EH (cell line): ENCODE data around the gene RPL36.
"Not testable (repeated sequence)": the region's sequence is repeated elsewhere in the genome, so short reads cannot be mapped to it uniquely, and the experiment has no call there.

Source experiments
- DNase-seq: peaks from one replicate; pipeline ENCODE4 v3.0.0-alpha.2; 2015; ENCODE audit warnings: low read depth

Gene RPL36

GRCh38 chr19:5690955-5691821 is 1.1 kb downstream of the RPL36 start:
- DNase-seq = peak; percentile 62

DNA sequence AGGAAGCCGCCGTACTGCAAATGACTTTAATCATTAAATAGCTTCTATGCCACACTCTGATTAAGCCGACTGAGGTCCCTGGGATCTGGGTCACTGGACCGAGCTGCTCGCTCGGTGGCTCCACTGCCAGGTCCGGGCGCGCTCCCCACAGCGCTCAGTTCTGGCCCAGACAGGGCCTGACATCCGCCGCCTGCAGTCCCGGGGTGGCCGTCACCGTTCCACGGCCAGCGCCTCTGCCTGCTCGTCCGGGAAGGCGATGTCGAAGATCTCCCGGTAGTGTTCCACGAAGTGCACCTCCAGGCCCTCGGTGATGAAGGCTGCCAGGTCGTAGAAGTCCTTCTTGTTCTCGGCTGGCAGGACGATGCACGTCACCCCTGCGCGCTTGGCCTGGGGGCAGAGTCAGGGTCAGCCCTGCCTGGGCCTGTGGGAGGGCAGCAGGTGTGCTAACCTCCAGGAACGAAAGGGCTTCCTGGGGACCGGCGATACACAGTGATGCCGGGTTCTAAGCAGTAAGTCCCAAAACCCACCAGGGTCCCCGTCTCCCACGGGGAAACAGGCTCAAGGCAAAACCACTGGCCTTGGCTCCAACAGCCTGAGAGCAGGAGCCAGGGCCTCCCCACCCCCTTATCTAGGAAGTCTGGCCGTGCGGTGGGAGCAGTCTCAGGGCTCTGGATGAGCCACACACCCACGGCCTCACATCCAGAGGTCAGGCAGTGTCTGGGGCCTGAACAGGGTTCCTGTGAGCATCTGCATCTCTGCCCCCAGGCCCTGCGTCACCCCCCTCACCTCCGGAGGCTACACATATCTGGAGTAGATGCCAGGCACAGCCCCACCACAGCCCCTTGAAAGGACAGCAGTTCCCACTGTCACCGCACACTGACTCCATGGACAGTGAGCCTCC is 2.0 kb downstream of the RPL36 start:
- DNase-seq = peak; percentile 27

DNA sequence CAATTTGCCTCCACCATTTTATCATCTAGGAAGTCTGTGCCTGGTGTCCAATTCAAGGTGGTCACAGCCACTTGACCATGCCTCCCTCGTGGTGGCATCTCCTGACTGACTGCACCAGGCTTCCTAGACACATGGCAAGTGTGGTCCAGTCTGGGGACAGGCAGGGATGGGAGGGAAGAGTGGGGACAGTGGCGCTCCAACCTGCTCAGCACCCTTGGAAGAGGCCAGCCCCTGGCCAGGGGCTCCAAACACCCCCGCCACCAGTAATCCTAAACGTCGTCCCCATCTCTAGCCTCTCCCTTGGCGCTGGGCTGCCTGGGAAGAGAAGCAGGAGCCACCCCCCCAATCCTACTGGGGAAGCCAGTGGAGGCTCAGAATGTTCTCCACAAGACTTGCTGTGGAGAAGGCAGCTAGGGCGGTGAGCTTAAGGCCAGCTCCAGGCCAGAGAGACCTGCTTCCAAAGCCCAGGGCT is 2.7 kb downstream of the RPL36 start:
- no peak for DNase-seq

- no peak for DNase-seq
Observed at GRCh38 chr19:5693195-5694166, 3.4 kb downstream of the RPL36 start.

GRCh38 chr19:5694167-5694955 is 4.3 kb downstream of the RPL36 start:
- no peak for DNase-seq

DNA sequence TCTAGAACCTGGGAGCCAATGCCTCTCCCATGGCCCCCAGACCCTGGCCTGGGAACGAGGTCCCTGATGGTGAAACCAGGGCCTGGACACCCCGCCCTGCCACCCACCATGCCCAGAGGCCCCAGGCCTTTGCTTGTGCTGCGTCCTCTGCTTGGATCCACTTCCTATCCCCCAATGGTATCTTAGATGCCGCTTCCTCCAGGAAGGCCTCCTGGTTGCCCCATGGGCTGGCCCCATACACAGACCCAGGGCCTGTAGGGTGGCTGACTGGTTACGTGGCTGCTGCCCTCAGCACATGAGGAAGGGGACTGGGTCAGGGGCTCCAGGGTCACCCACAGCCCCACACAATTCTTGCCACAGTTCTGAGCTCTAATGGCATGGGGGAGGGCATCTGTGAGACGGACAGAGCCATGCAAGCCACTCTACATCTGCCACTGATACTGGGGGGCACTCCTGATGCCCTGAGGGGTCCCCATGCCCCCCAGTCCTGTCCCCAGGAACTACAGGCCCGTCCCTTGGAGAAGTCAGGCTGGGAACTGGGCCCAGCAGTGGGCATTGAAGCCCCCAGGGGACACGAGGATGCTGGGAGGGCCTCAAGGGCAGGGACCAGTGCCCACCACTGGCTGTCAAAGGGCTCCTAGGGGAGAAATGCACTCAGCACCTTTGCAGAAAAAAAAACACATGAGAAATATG is 5.0 kb downstream of the RPL36 start:
- no peak for DNase-seq

- DNase-seq = no peak
Observed at GRCh38 chr19:5695649-5696195, 5.6 kb downstream of the RPL36 start.

DNA sequence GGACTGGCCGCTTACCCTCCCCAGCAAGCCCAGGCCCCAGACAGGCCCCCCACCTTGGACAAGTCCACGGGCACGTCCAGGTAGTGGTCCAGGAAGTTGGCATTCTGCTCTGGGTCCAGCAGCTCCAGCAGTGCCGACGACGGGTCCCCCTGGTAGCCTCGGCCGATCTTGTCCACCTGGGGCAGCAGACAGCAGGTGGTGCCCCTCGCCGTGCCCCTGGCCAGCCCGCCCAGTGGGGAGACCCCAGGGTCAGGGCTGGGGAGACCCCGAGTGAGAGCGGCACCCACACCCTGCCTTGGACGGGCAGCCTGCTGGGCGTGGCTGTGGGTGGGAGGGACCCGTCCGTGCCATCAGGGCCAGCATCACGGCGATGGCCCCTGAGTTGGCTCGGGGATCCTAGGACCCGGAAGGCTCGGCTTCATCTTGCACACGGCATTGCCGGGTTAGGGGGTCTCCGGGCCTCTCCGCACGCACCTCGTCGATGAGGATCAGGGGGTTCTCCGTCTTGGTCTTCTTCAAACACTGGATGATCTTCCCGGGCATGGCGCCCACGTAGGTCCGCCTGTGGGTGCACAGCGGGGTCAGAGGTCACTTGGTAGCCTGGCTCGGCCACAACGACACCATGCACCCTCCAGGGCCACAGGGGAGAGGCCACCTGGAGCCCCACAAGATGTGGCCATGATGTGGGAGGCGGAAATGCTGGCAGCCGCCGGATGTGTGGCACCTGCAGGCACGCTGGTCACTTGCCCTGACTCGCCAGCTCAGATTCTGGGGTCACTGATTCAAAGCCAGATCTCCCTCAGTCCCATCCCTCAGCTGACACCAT is 6.3 kb downstream of the RPL36 start:
- DNase-seq = no peak

GRCh38 chr19:5697022-5697889 is 7.2 kb downstream of the RPL36 start:
- no peak for DNase-seq

- DNase-seq = no peak
Observed at GRCh38 chr19:5697890-5698634, 8.0 kb downstream of the RPL36 start.

DNA sequence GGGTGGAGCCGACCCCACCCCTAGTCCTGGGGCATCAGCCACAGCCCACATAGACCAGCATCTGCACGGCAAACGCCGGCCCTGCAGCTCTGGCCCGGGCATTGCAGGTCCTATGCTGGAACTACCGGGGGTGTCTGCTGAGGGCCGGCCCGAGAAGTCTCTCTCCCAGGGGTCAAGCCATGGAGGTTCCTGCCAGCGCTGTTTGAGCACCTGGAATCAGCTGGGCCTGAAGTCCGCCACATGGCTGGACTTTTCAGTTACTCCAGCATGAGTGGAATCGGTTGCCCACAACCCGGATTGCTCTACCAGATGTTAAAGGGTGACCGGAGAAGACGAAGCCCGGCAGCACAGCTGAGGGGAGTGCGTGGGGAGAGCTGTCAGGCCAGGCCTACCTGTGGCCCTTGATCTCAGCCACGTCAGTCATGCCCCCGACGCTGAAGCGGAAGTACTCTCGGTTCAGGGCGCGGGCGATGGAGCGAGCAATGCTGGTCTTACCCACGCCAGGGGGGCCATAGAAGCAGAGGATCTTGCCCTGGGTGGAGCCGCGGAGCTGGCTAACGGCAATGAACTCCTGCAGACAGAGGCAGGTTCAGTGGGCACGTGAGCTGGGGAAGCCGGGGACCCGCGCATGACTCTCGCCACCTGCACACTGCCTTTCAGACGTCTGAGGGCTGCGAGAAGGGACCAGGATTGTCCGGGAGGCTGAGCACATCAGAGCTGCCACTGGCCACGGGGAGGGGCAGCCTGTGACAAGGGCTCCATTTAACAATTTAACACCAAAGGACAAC is 8.7 kb downstream of the RPL36 start:
- no peak for DNase-seq

GRCh38 chr19:5700455-5701092 is 10.5 kb downstream of the RPL36 start:
- no peak for DNase-seq

GRCh38 chr19:5702053-5702410 is 11.9 kb downstream of the RPL36 start:
- DNase-seq = not testable (repeated sequence)

- no peak for DNase-seq
Observed at GRCh38 chr19:5703819-5704818, 14.0 kb downstream of the RPL36 start.

DNA sequence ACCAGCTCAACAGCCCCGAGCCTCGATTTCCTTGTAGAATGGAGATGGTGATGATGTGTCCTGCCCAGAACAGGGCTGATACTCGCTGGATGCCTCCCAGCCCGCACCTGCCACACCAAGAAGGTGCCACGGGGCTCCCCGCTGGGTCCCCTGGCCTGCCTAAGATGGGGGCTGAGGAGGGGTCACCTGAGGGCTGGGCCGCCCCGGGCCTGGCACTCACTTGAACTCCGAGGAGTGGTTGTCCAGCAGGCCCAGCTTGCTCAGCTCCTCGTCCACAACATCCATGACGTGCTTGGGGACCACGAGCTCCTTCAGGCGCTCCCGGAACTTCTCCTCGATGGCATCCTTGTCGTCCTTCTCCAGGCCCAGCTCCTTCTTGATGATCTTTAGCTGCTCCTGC is 15.5 kb downstream of the RPL36 start:
- no peak for DNase-seq
